ENCODE measurements around the gene SPA17.

DNA sequence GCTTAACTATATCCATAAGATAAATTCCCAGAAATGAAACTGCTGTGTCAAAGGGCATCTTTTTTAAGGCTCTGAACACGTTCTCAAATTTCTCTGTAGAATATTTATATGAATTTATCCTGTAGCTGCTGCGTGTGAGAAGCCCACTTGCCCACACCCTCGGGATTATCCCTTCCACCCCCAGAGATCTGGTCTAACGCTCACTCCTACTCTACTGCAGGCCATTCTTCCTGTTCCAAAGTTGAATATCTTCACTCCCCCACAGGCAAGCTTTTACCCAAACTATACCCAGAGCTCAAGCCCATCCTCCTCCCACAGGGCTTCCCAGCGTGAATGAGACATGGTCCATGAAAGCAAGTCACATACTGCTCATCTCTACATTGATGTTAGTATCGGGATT lies 25.1 kb upstream of the SPA17 start:
- TF ChIP-seq, protein P1, sequence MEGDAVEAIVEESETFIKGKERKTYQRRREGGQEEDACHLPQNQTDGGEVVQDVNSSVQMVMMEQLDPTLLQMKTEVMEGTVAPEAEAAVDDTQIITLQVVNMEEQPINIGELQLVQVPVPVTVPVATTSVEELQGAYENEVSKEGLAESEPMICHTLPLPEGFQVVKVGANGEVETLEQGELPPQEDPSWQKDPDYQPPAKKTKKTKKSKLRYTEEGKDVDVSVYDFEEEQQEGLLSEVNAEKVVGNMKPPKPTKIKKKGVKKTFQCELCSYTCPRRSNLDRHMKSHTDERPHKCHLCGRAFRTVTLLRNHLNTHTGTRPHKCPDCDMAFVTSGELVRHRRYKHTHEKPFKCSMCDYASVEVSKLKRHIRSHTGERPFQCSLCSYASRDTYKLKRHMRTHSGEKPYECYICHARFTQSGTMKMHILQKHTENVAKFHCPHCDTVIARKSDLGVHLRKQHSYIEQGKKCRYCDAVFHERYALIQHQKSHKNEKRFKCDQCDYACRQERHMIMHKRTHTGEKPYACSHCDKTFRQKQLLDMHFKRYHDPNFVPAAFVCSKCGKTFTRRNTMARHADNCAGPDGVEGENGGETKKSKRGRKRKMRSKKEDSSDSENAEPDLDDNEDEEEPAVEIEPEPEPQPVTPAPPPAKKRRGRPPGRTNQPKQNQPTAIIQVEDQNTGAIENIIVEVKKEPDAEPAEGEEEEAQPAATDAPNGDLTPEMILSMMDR (conservative IDR thresholded peaks at IDR 0.05; ENCODE audit: low read depth, low read length): no peak
- TF ChIP-seq EZH2 (IDR thresholded peaks at IDR 0.05; ENCODE audit: borderline replicate concordance, low read depth, low read length, poor library complexity, severe bottlenecking): no peak

All from A673 (cell line).